Liver (tissue), 9 donors: Measurements from ENCODE around the gene RHEB. TPM values are rescaled to one million over a fixed set of nuclear protein-coding genes. Genes with fewer than 3 reads are reported as not detected.

Experiments
- DNase-seq: peaks from one replicate; pipeline ENCODE4 v3.0.0-alpha.2; 2017; ENCODE audit warnings: low spot score
- H3K27ac ChIP-seq, 2 donors: one replicate each; pipeline ENCODE4 v1.7.0; 2013; ENCODE audit warnings: inconsistent platforms in 2 of 2, low read length in 2 of 2, control low read depth in 1 of 2, low read depth in 1 of 2, mild to moderate bottlenecking in 1 of 2
- H3K27me3 ChIP-seq, 4 donors: one replicate each; pipeline versions ENCODE4 v1.6.1 to v1.7.0; 2013; ENCODE audit warnings: low read length in 3 of 4, inconsistent platforms in 1 of 4, mild to moderate bottlenecking in 1 of 4, moderate library complexity in 1 of 4; ENCODE audit not compliant: control insufficient read depth in 4 of 4, insufficient read depth in 4 of 4
- H3K36me3 ChIP-seq, 4 donors: one replicate each; pipeline versions ENCODE4 v1.6.1 to v1.7.0; 2013; ENCODE audit warnings: low read length in 3 of 4, mild to moderate bottlenecking in 3 of 4, low read depth in 1 of 4, moderate library complexity in 1 of 4; ENCODE audit not compliant: control insufficient read depth in 4 of 4, insufficient read depth in 3 of 4
- H3K4me1 ChIP-seq, 4 donors: one replicate each; pipeline versions ENCODE4 v1.6.1 to v1.7.0; 2013; ENCODE audit warnings: low read length in 3 of 4, mild to moderate bottlenecking in 3 of 4, moderate library complexity in 1 of 4; ENCODE audit not compliant: control insufficient read depth in 4 of 4, insufficient read depth in 4 of 4
- H3K4me3 ChIP-seq, 3 donors: one replicate each; pipeline versions ENCODE4 v1.6.1 to v1.7.0; 2013; ENCODE audit warnings: low read length in 3 of 3, control low read depth in 1 of 3, low read depth in 1 of 3, mild to moderate bottlenecking in 1 of 3
- H3K9ac ChIP-seq, 2 donors: one replicate each; pipeline ENCODE4 v1.7.0; 2013; ENCODE audit warnings: low read length in 2 of 2, mild to moderate bottlenecking in 2 of 2, moderate library complexity in 2 of 2, control low read depth in 1 of 2, low read depth in 1 of 2
- H3K9me3 ChIP-seq, 4 donors: one replicate each; pipeline versions ENCODE4 v1.6.1 to v1.7.0; 2013; ENCODE audit warnings: low read length in 3 of 4; ENCODE audit not compliant: control insufficient read depth in 4 of 4
- FOXA1 ChIP-seq: IDR thresholded peaks from 2 replicates; pipeline ENCODE4 v1.6.1; 2016; ENCODE audit warnings: antibody characterized with exemption
- MAX ChIP-seq: IDR thresholded peaks from 2 replicates; pipeline ENCODE4 v1.6.1; 2016; ENCODE audit warnings: antibody characterized with exemption
- NR2F2 ChIP-seq: IDR thresholded peaks from 2 replicates; pipeline ENCODE4 v1.6.1; 2016; ENCODE audit warnings: antibody characterized with exemption
- RAD21 ChIP-seq, 2 donors: IDR thresholded peaks; 2 replicates each; pipeline ENCODE4 v1.6.1; 2016; ENCODE audit warnings: antibody characterized with exemption in 2 of 2, mild to moderate bottlenecking in 2 of 2
- RXRA ChIP-seq, 2 donors: IDR thresholded peaks; 2 replicates each; pipeline ENCODE4 v1.6.1; 2017 to 2018; ENCODE audit warnings: antibody characterized with exemption in 2 of 2, mild to moderate bottlenecking in 1 of 2
- SP1 ChIP-seq: IDR thresholded peaks from 2 replicates; pipeline ENCODE4 v1.6.1; 2018; ENCODE audit warnings: antibody characterized with exemption, mild to moderate bottlenecking
- TAF1 ChIP-seq: conservative IDR thresholded peaks from 2 replicates; pipeline ENCODE4 v1.6.1; 2016; ENCODE audit warnings: antibody characterized with exemption, mild to moderate bottlenecking
- WGBS: extraction: QIAGEN DNeasy Blood & Tissue Kit; methylation state at CpG from one replicate; pipeline ENCODE4 v1.1.7; 2013; 5-methylcytosine and 5-hydroxymethylcytosine counted together
- polyA plus RNA-seq, 2 donors: library from polyadenylated mRNA; stranded (reverse) in 1 of 2; unstranded in 1 of 2; fragments of 200-250 nt in 1 of 2; fragments of >200 nt in 1 of 2; fragmentation: Nextera tagmentation in 1 of 2; extraction: Ambion mirVana in 1 of 2; gene quantifications; one replicate each; pipeline versions ENCODE4 v1.2.1 to v1.2.3, GENCODE V29; 2013 to 2015
- total RNA-seq, 2 donors: library from RNA; depleted of rRNA; stranded (reverse); fragments of >200 nt; gene quantifications; one replicate each; pipeline ENCODE4 v1.2.3, GENCODE V29; 2014
- TF ChIP-seq, protein P1 (sequence below): fragments of 150-350 bp; IDR thresholded peaks from 2 replicates; pipeline ENCODE4 v1.5.1; 2017; ENCODE audit warnings: improper control_type of control experiment, low read depth, low read length; ENCODE audit not compliant: missing input control
- donor health status: healthy.
- donor health status: healthy.
- donor health status: healthy.
- donor health status: healthy.
- donor health status: healthy.

The RHEB gene
- total and polyA plus RNA-seq, 4 donors, result 29.5 to 59.0 (median 36.5) TPM

DNA sequence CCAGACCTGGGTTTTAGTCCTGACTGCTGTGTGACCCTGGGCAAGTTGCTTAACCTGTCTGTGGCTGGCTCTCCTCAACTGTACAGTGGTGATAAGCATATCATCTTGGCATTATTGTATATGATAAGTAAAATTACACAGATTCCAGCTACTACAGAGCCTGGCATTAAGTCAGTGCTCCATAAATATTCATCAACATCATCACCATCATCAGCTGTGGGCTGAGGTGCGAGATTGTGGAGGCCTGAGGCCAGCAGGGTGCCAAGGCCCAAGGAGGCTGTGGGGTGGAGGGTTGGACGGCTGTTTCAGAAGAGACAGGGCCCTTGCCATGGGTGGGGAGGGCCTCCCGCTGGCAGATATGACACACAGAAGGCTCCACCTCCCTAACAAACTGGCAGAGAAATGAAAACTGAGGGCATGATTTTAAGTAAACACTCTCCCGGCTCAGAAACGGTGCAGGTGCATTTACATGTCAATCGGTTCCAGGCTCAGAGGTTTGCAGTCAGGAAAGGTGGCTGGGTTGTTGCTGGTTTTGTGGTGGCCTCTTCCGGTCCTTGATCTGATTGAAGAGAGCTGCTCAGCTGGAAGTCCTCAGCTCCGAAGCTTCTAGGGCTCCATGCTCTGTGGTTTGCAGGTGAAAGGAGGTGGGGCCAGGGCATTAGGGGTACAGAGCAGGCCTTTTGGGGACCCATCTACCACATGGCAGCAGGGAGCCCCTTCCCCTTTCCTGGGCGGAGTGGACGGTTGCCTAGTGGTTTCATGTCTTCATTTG lies 89.9 kb downstream of the RHEB start:
- Histone ChIP-seq H3K27ac (peak overlapping the region in 1 of 2 donors; percentile 44), H3K9ac (no peak overlapping the region), H3K4me3 (no peak overlapping the region), H3K27me3 (peaks cover 0 to 2% (median 0%) of the 10 kb centered on the region in 4 donors), H3K9me3 (no peaks in the 10 kb centered on the region), H3K4me1 (no peaks in the 10 kb centered on the region), H3K36me3 (no peaks in the 10 kb centered on the region)
- TF ChIP-seq TAF1 (no peak), FOXA1 (no peak), MAX (no peak)
- TF ChIP-seq, protein P1, sequence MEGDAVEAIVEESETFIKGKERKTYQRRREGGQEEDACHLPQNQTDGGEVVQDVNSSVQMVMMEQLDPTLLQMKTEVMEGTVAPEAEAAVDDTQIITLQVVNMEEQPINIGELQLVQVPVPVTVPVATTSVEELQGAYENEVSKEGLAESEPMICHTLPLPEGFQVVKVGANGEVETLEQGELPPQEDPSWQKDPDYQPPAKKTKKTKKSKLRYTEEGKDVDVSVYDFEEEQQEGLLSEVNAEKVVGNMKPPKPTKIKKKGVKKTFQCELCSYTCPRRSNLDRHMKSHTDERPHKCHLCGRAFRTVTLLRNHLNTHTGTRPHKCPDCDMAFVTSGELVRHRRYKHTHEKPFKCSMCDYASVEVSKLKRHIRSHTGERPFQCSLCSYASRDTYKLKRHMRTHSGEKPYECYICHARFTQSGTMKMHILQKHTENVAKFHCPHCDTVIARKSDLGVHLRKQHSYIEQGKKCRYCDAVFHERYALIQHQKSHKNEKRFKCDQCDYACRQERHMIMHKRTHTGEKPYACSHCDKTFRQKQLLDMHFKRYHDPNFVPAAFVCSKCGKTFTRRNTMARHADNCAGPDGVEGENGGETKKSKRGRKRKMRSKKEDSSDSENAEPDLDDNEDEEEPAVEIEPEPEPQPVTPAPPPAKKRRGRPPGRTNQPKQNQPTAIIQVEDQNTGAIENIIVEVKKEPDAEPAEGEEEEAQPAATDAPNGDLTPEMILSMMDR, result no peak
- DNase-seq, result no peak
- 52% methylated on average over 10 of the region's 10 CpGs for whole genome bisulfite sequencing

- 92% methylated on average over 5 of the region's 5 CpGs for WGBS
- TF ChIP-seq FOXA1 (no peak), RAD21 (IDR thresholded peaks at IDR 0.05) (no peak)
- Histone ChIP-seq H3K36me3 (no peaks in the 10 kb centered on the region), H3K9ac (no peak overlapping the region), H3K9me3 (no peaks in the 10 kb centered on the region), H3K27me3 (peaks cover 0 to 2% (median 0%) of the 10 kb centered on the region in 4 donors), H3K27ac (peak overlapping the region in 1 of 2 donors; percentile 44), H3K4me3 (no peak overlapping the region), H3K4me1 (no peaks in the 10 kb centered on the region)
- no peak for DNase-seq
Observed at GRCh38 chr7:151429237-151429559, 90.5 kb downstream of the RHEB start.

GRCh38 chr7:151428378-151429236 lies 91.1 kb downstream of the RHEB start:
- Histone ChIP-seq H3K27me3 (peaks cover 0 to 2% (median 0%) of the 10 kb centered on the region in 4 donors), H3K4me3 (no peak overlapping the region), H3K36me3 (no peaks in the 10 kb centered on the region), H3K4me1 (no peaks in the 10 kb centered on the region), H3K9ac (no peak overlapping the region), H3K9me3 (no peaks in the 10 kb centered on the region), H3K27ac (peak overlapping the region in 1 of 2 donors; percentile 44)
- no peak for DNase-seq
- WGBS, result 75% methylated on average over 13 of the region's 13 CpGs
- TF ChIP-seq RXRA (IDR thresholded peaks at IDR 0.05), result peak; percentile 56 to 68
- TF ChIP-seq SP1, result peak; percentile 32
- TF ChIP-seq, protein P1, result no peak
- no peak for TF ChIP-seq FOXA1
- peak; percentile 79 for TF ChIP-seq NR2F2
